ENCODE measurements around the gene GLI1.
"Not testable (repeated sequence)": the region's sequence is repeated elsewhere in the genome, so short reads cannot be mapped to it uniquely, and the experiment has no call there.

GLI1 gene

DNA sequence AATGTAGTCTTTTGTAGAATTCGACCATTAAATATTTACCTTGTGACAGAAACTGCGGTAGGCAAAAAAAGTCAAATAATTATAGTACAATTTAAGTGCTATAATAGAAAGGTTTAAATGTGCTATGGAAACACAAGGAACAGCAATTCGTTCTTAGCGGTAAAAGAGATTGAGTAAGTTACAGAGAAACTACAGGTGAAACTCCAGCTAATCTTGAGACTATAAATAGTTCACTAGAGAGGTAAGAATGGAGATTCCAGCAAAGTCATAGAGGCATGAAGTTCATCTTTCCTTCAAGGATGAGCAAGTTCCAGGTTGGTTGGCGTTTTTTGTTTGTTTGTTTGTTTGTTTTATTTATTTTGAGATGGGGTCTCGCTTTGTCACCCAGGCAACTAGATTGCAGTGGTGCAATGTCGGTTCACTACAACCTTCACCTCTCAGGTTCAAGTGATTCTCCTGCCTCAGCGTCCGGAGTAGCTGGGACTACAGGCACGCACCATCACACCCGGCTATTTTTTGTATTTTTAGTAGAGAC, 27.9 kb upstream of the GLI1 start:
- TF ChIP-seq, protein P1, sequence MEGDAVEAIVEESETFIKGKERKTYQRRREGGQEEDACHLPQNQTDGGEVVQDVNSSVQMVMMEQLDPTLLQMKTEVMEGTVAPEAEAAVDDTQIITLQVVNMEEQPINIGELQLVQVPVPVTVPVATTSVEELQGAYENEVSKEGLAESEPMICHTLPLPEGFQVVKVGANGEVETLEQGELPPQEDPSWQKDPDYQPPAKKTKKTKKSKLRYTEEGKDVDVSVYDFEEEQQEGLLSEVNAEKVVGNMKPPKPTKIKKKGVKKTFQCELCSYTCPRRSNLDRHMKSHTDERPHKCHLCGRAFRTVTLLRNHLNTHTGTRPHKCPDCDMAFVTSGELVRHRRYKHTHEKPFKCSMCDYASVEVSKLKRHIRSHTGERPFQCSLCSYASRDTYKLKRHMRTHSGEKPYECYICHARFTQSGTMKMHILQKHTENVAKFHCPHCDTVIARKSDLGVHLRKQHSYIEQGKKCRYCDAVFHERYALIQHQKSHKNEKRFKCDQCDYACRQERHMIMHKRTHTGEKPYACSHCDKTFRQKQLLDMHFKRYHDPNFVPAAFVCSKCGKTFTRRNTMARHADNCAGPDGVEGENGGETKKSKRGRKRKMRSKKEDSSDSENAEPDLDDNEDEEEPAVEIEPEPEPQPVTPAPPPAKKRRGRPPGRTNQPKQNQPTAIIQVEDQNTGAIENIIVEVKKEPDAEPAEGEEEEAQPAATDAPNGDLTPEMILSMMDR (IDR thresholded peaks at IDR 0.05; ENCODE audit: control insufficient read depth, insufficient read depth, low read depth, low read length, missing control alignments): no peak
- H3K4me3 ChIP-seq (ENCODE audit: control insufficient read depth, low read depth, low read length): no peak overlapping the region
- no peak for DNase-seq (ENCODE audit: low read depth)

DNA sequence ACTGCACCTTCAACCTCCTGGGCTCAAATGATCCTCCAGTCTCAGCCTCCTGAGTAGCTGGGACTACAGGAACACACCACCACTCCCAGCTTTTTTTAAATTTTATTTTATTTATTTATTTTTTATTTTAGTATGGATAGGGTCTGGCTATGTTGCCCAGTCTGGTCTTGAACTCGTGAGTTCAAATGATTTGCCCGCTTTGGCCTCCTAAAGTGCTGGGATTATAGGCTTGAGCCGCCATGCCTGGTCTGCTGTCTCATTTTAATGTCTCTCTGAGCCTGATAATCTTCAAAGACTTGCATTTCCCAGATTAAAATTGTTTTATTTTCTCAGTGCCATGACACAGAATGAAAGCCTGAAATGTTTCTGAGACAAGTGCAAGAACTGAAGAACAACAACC, 26.2 kb upstream of the GLI1 start:
- DNase-seq (ENCODE audit: low read depth): no peak
- TF ChIP-seq, protein P1 (IDR thresholded peaks at IDR 0.05; ENCODE audit: control insufficient read depth, insufficient read depth, low read depth, low read length, missing control alignments): no peak
- no peak overlapping the region for H3K4me3 ChIP-seq (ENCODE audit: control insufficient read depth, low read depth, low read length)

GRCh38 chr12:57434517-57435223, 24.9 kb upstream of the GLI1 start, which contains the start of gene INHBC:
Gene INHBC, plus strand, starts transcription at chr12:57434784. Its CDS starts 103 bp downstream, at chr12:57434887.
- DNase-seq (ENCODE audit: low read depth): no peak
- TF ChIP-seq, protein P1 (IDR thresholded peaks at IDR 0.05; ENCODE audit: control insufficient read depth, insufficient read depth, low read depth, low read length, missing control alignments): no peak
- no peak within 1 kb of the TSS for H3K4me3 ChIP-seq (ENCODE audit: control insufficient read depth, low read depth, low read length)

GRCh38 chr12:57435293-57435692, 24.3 kb upstream of the GLI1 start:
- TF ChIP-seq, protein P1 (IDR thresholded peaks at IDR 0.05; ENCODE audit: control insufficient read depth, insufficient read depth, low read depth, low read length, missing control alignments): no peak
- no peak for DNase-seq (ENCODE audit: low read depth)
- H3K4me3 ChIP-seq (ENCODE audit: control insufficient read depth, low read depth, low read length): no peak overlapping the region

DNA sequence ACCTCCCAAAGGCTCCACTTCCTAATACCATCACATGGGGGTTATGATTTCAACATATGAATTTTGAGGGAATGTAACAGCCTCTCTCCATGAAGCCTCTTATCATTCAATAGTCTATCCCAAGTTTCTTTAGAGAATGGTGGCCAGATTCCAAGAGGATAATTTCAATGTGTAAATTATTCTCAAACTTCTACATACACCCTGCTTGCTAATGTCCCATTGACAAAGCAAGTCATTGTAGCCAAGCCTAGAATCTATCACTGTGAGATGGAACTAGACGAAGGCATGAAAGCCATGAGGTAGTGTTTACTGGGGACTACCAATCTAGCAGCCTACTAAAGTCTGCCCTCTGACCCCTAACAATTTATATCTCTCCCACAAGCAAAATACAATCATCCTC, 21.2 kb upstream of the GLI1 start:
- DNase-seq (ENCODE audit: low read depth): no peak
- TF ChIP-seq, protein P1 (IDR thresholded peaks at IDR 0.05; ENCODE audit: control insufficient read depth, insufficient read depth, low read depth, low read length, missing control alignments): no peak
- H3K4me3 ChIP-seq (ENCODE audit: control insufficient read depth, low read depth, low read length): no peak overlapping the region

GRCh38 chr12:57439762-57440266, 19.8 kb upstream of the GLI1 start:
- DNase-seq (ENCODE audit: low read depth): no peak
- TF ChIP-seq, protein P1 (IDR thresholded peaks at IDR 0.05; ENCODE audit: control insufficient read depth, insufficient read depth, low read depth, low read length, missing control alignments): no peak
- no peak overlapping the region for H3K4me3 ChIP-seq (ENCODE audit: control insufficient read depth, low read depth, low read length)

DNA sequence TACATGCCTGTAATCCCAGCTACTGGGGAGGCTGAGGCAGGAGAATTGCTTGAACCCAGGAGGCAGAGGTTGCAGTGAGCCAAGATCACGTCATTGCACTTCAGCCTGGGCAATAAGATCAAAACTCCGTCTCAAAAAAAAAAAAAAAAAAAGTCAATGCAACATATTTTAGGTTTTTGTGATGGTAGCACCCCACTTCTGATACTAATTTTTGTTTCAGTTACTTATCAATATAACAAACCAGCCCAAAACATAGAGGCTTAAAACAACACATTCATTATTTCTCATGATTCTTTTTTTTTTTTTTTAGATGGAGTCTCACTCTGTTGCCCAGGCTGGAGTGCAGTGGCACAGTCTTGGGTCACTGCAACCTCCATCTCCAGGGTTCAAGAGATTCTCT, 18.2 kb upstream of the GLI1 start:
- not testable (repeated sequence) for DNase-seq (ENCODE audit: low read depth); H3K4me3 ChIP-seq (ENCODE audit: control insufficient read depth, low read depth, low read length)
